HepG2 (cell line): ENCODE data around the gene CFD.

Experiments used
- TF ChIP-seq, protein P1 (sequence below): sonication (generic); formaldehyde crosslinking; IDR thresholded peaks from 2 replicates; pipeline ENCODE4 v1.5.0; 2020; ENCODE audit warnings: mild to moderate bottlenecking, missing genetic modification reagents, moderate library complexity
- TF ChIP-seq, protein P2 (sequence below): IDR thresholded peaks from 2 replicates; pipeline ENCODE4 v1.6.1; 2018; ENCODE audit warnings: missing genetic modification reagents

DNA sequence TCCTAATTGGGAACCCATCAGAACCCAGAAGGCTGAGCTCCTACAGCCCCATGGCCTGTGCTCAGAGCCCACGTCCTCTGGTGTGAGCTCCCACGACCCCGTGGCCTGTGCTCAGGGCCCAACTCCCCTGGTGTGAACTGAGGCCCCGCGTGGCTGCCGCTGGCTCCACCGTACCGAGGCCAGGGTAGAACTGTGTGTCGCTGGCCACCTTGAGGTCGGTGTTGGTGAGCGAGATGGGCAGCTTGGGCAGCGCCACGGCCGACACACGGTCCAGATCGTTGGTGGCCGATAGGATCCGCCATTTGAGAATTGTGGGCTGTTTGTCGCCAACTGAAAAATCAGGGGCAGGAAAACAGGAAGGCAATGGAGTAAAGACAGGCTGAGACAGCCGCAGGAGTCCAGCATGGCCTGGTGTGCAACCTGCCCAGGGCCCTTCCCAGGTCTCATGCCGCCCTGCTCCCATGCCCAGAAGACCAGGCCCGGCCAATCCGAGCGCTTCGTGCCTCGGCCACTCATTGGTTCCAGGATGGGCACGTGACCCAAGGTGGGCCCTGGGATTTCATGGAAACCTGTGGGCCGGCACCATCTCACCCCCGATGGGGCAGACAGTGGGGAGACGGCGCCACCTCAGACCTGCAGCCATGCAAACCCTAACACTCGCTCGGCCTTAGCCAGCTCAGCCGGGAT is 22.1 kb downstream of the CFD start:
- TF ChIP-seq, protein P1, sequence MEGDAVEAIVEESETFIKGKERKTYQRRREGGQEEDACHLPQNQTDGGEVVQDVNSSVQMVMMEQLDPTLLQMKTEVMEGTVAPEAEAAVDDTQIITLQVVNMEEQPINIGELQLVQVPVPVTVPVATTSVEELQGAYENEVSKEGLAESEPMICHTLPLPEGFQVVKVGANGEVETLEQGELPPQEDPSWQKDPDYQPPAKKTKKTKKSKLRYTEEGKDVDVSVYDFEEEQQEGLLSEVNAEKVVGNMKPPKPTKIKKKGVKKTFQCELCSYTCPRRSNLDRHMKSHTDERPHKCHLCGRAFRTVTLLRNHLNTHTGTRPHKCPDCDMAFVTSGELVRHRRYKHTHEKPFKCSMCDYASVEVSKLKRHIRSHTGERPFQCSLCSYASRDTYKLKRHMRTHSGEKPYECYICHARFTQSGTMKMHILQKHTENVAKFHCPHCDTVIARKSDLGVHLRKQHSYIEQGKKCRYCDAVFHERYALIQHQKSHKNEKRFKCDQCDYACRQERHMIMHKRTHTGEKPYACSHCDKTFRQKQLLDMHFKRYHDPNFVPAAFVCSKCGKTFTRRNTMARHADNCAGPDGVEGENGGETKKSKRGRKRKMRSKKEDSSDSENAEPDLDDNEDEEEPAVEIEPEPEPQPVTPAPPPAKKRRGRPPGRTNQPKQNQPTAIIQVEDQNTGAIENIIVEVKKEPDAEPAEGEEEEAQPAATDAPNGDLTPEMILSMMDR (CRISPR knock-in tag): no peak
- TF ChIP-seq, protein P2, sequence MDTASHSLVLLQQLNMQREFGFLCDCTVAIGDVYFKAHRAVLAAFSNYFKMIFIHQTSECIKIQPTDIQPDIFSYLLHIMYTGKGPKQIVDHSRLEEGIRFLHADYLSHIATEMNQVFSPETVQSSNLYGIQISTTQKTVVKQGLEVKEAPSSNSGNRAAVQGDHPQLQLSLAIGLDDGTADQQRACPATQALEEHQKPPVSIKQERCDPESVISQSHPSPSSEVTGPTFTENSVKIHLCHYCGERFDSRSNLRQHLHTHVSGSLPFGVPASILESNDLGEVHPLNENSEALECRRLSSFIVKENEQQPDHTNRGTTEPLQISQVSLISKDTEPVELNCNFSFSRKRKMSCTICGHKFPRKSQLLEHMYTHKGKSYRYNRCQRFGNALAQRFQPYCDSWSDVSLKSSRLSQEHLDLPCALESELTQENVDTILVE (CRISPR knock-in tag): no peak
